PC-9 (cell line): ENCODE data around the gene FGD5. TPM values are rescaled to one million over a fixed set of nuclear protein-coding genes. Genes with fewer than 3 reads are reported as not detected.

Experiments
- BruUV-seq: library from RNA; stranded (reverse); fragments of 400-500 nt; replicated peaks from 2 replicates; lab custom pipeline; 2021; lab: Mats Ljungman, UMichigan
- CTCF ChIA-PET: fragments of 300-600 bp; sonication (Branson Sonifier 250); formaldehyde crosslinking; loops from one replicate; lab custom pipeline; 2022; ENCODE audit warnings: antibody characterized with exemption; lab: Charles Lee
- POLR2A ChIA-PET: fragments of 300-600 bp; sonication (Branson Sonifier 250); formaldehyde crosslinking; loops from one replicate; lab custom pipeline; 2022; ENCODE audit warnings: antibody characterized with exemption; ENCODE audit not compliant: unreplicated experiment; lab: Charles Lee
- DNase-seq, 2 experiments: peaks; one replicate each; pipeline versions ENCODE4 v3.0.0 to v3.0.0-alpha.2; 2015 to 2022; ENCODE audit warnings: mixed read lengths in 1 of 2
- H2AFZ ChIP-seq: fragments of 200-600 bp; sonication (generic); 2 replicates; pipeline ENCODE4 v1.8.1; 2017; ENCODE audit warnings: antibody characterized with exemption
- H3F3A ChIP-seq: fragments of 200-600 bp; sonication (generic); 2 replicates; pipeline ENCODE4 v1.8.1; 2017; ENCODE audit warnings: antibody characterized with exemption, mild to moderate bottlenecking, low read depth; ENCODE audit not compliant: insufficient read depth
- H3K27ac ChIP-seq: fragments of 200-600 bp; sonication (generic); 2 replicates; pipeline ENCODE4 v1.6.1; 2016; ENCODE audit warnings: mixed run types
- H3K27me3 ChIP-seq: fragments of 200-600 bp; sonication (generic); 2 replicates; pipeline ENCODE4 v1.6.1; 2016; ENCODE audit warnings: low read depth, mixed run types; ENCODE audit not compliant: insufficient read depth
- H3K36me3 ChIP-seq: fragments of 200-600 bp; sonication (generic); 2 replicates; pipeline ENCODE4 v1.6.1; 2016; ENCODE audit warnings: low read depth, mixed run types
- H3K4me1 ChIP-seq: fragments of 200-600 bp; sonication (generic); replicated peaks from 2 replicates; pipeline ENCODE4 v1.6.1; 2016; ENCODE audit warnings: mixed run types; ENCODE audit not compliant: insufficient read depth
- H3K4me2 ChIP-seq: fragments of 200-600 bp; sonication (generic); 2 replicates; pipeline ENCODE4 v1.6.1; 2017; ENCODE audit warnings: mixed run types
- H3K4me3 ChIP-seq: fragments of 200-600 bp; sonication (generic); 2 replicates; pipeline ENCODE4 v1.6.1; 2016; ENCODE audit warnings: mixed run types
- H3K79me2 ChIP-seq: fragments of 200-600 bp; sonication (generic); 2 replicates; pipeline ENCODE4 v1.6.1; 2017; ENCODE audit warnings: low read depth, mixed run types
- H3K9me2 ChIP-seq: fragments of 200-600 bp; sonication (generic); 2 replicates; pipeline ENCODE4 v1.8.1; 2017; ENCODE audit warnings: mild to moderate bottlenecking; ENCODE audit not compliant: insufficient read depth
- H3K9me3 ChIP-seq: fragments of 200-600 bp; sonication (generic); 2 replicates; pipeline ENCODE4 v1.8.1; 2016; ENCODE audit warnings: low read depth; ENCODE audit not compliant: insufficient read depth
- H4K20me1 ChIP-seq: fragments of 200-600 bp; sonication (generic); 2 replicates; pipeline ENCODE4 v1.8.1; 2017; ENCODE audit not compliant: insufficient read depth
- EZH2 ChIP-seq: fragments of 200-600 bp; sonication (generic); IDR thresholded peaks from 2 replicates; pipeline ENCODE4 v1.8.0; 2017; ENCODE audit warnings: antibody characterized with exemption, low read depth
- intact Hi-C: fragments of 100-400 bp; cut with micrococcal nuclease; formaldehyde crosslinking; loops from one replicate; pipeline ENCODE4 v1.10.0; 2022; ENCODE audit not compliant: unreplicated experiment
- total RNA-seq: library from RNA; stranded (reverse); gene quantifications from 2 replicates; pipeline ENCODE4 v1.2.3, GENCODE V29; 2021
- TF ChIP-seq, protein P1 (sequence below): fragments of 200-600 bp; sonication (generic); conservative IDR thresholded peaks from 2 replicates; pipeline ENCODE4 v1.6.1; 2017; ENCODE audit warnings: mixed run types, antibody characterized with exemption, mild to moderate bottlenecking, moderate library complexity

Gene FGD5
- total RNA-seq, 1 experiment from 2014 or later: not detected

DNA sequence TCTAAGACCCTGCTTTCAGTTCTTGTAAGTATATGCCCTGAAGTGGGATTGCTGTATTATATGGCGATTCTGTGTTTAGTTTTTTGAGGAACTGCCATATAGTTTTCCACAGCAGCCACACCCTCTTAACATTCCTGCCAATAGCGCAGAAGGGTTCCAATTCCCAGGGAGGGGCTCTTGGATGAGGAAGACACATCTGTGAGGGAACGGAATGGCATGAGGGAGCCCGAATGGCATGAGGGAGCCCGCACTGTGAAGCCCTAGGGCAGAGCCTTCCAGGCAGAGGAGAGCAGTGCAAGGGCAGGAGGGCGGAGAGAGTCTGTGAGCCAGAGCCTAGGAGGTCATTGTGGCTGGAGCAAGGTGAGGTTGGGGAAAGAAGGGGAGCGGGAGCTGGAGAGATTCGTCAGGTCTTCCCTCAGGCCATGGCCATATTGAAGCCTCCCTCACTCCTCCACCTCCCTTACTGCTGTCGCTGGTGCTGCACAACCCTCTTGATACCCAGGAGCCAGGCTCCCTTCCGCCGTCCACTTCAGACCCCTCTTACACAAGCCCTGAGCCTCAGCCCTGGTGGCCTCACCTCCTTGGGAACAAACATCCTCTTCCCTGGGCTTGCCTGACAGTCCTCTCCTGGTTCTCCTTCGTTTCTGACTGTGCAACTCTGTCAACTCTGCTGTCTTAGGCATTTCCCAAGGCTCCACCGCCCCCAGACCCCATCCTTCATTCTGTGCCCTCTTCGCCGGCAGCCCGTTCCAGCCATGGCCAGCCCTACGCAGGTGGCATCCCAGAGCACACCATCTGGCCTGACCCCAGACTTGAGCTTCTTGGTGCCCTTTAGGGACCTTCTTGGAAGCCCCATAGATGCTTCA, 51.4 kb downstream of the FGD5 start:
- H3K9me2 ChIP-seq: no peaks in the 10 kb centered on the region
- H3K9me3 ChIP-seq: no peaks in the 10 kb centered on the region
- no peak overlapping the region for H3K4me2 ChIP-seq
- no peak overlapping the region for H3K27ac ChIP-seq
- H4K20me1 ChIP-seq: no peaks in the 10 kb centered on the region
- H3K36me3 ChIP-seq: no peaks in the 10 kb centered on the region
- CTCF ChIA-PET: no interaction called here
- no peaks in the 10 kb centered on the region for H3K27me3 ChIP-seq
- no peaks in the 10 kb centered on the region for H3F3A ChIP-seq
- H2AFZ ChIP-seq: no peak overlapping the region
- H3K79me2 ChIP-seq: no peaks in the 10 kb centered on the region
- POLR2A ChIA-PET: no interaction called here
- intact Hi-C loops: no loop called here
- no peak for DNase-seq
- no peaks in the 10 kb centered on the region for H3K4me1 ChIP-seq
- no TSS peak for BruUV-seq
- no peak overlapping the region for H3K4me3 ChIP-seq
- TF ChIP-seq, protein P1, sequence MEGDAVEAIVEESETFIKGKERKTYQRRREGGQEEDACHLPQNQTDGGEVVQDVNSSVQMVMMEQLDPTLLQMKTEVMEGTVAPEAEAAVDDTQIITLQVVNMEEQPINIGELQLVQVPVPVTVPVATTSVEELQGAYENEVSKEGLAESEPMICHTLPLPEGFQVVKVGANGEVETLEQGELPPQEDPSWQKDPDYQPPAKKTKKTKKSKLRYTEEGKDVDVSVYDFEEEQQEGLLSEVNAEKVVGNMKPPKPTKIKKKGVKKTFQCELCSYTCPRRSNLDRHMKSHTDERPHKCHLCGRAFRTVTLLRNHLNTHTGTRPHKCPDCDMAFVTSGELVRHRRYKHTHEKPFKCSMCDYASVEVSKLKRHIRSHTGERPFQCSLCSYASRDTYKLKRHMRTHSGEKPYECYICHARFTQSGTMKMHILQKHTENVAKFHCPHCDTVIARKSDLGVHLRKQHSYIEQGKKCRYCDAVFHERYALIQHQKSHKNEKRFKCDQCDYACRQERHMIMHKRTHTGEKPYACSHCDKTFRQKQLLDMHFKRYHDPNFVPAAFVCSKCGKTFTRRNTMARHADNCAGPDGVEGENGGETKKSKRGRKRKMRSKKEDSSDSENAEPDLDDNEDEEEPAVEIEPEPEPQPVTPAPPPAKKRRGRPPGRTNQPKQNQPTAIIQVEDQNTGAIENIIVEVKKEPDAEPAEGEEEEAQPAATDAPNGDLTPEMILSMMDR: no peak
- TF ChIP-seq EZH2: no peak

DNA sequence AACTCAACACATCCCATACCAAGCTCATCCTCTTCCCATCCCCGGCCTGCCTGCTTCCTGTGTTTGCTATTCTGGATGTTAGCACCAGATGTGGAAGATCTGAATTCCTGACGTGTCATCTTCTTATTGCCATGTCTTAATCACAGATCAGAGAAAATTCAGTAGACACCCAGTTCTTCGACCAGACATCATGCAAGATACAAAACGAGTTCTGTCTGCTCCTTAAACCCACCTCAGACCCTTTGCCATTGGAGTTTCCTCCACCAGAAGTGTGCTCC, 52.0 kb downstream of the FGD5 start:
- intact Hi-C loops: no loop called here
- Histone ChIP-seq H3K27ac (no peak overlapping the region), H3K9me2 (no peaks in the 10 kb centered on the region), H3K4me2 (no peak overlapping the region), H3K36me3 (no peaks in the 10 kb centered on the region), H3K4me1 (no peaks in the 10 kb centered on the region), H2AFZ (no peak overlapping the region), H3F3A (no peaks in the 10 kb centered on the region), H3K4me3 (no peak overlapping the region), H3K27me3 (no peaks in the 10 kb centered on the region), H3K79me2 (no peaks in the 10 kb centered on the region), H3K9me3 (no peaks in the 10 kb centered on the region), H4K20me1 (no peaks in the 10 kb centered on the region)
- ChIA-PET CTCF (no interaction called here), POLR2A (no interaction called here)
- no peak for DNase-seq
- TF ChIP-seq, protein P1: no peak
- no peak for TF ChIP-seq EZH2
- no TSS peak for BruUV-seq

DNA sequence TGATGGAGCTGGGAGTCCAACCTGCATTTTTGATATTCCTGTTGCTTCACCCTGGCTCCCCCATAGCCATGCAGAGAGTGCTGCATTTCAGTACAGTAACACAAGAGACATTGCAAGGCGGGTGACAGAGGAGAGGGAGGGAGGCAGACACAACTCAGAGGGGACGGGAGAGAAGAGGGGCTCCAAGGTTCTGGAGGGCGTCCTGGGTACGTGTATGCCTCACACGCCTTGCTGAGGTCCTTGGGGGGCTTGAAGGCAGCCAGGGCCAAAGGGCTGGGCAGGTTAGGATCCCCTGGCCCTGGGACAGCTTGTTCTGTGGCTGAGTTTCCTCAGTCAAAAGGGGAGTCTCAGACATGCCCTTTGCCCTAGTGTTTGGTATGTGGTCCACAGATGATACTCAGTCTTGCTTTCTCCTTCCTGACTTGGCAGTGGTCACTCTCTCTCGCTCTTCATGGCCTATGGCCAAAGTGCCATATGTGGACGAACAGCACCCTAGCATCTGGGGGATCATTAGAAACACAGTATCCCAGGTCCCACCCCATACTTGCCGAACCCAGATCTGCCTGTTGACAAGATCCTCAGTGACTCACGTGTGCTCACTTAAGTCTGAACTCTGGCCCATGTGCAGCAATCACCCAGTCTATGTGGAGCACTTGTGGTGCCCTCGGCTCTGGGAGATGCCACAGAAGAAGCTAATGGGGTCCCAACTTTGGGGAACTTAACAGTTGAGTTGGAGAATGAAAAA, 52.9 kb downstream of the FGD5 start:
- ChIA-PET POLR2A (no interaction called here), CTCF (no interaction called here)
- TF ChIP-seq, protein P1: no peak
- TF ChIP-seq EZH2: no peak
- no TSS peak for BruUV-seq
- no peaks in the 10 kb centered on the region for H3K79me2 ChIP-seq
- no peaks in the 10 kb centered on the region for H3F3A ChIP-seq
- H3K36me3 ChIP-seq: no peaks in the 10 kb centered on the region
- intact Hi-C loops: no loop called here
- H3K27ac ChIP-seq: no peak overlapping the region
- no peak overlapping the region for H3K4me2 ChIP-seq
- H3K27me3 ChIP-seq: no peaks in the 10 kb centered on the region
- no peak for DNase-seq
- no peaks in the 10 kb centered on the region for H3K9me3 ChIP-seq
- H4K20me1 ChIP-seq: no peaks in the 10 kb centered on the region
- no peak overlapping the region for H2AFZ ChIP-seq
- peaks cover 3% of the 10 kb centered on the region for H3K4me1 ChIP-seq
- no peaks in the 10 kb centered on the region for H3K9me2 ChIP-seq
- H3K4me3 ChIP-seq: no peak overlapping the region
